ENCODE data around the gene LRRC26.

The LRRC26 gene

GRCh38 chr9:137168904-137169856, 671 bp downstream of the LRRC26 start:
- DNase-seq: peak in 19 of 56 donors; percentile 14 to 55 (median 42)

GRCh38 chr9:137168573-137168903, 1.3 kb downstream of the LRRC26 start:
- peak in 5 of 56 donors; percentile 25 to 52 (median 36) for DNase-seq

GRCh38 chr9:137167747-137168572, 1.9 kb downstream of the LRRC26 start:
- peak in 3 of 56 donors; percentile 42 to 52 (median 50) for DNase-seq

- peak in 14 of 56 donors; percentile 14 to 54 (median 29) for DNase-seq
Observed at GRCh38 chr9:137167277-137167746, 2.5 kb downstream of the LRRC26 start.

GRCh38 chr9:137166380-137167229, 3.2 kb downstream of the LRRC26 start:
- DNase-seq: peak in 5 of 56 donors; percentile 16 to 49 (median 30)

GRCh38 chr9:137165250-137165836, 4.5 kb downstream of the LRRC26 start:
- no peak for DNase-seq

GRCh38 chr9:137164370-137165249, 5.2 kb downstream of the LRRC26 start:
- DNase-seq: no peak

GRCh38 chr9:137163805-137164204, 6.0 kb downstream of the LRRC26 start:
- DNase-seq: no peak

GRCh38 chr9:137163365-137163715, 6.5 kb downstream of the LRRC26 start:
- no peak for DNase-seq

- no peak for DNase-seq
Observed at GRCh38 chr9:137162505-137163364, 7.1 kb downstream of the LRRC26 start.

GRCh38 chr9:137161558-137162486, 8.0 kb downstream of the LRRC26 start:
- DNase-seq: no peak

GRCh38 chr9:137160716-137161557, 8.9 kb downstream of the LRRC26 start:
- DNase-seq: no peak

- no peak for DNase-seq
Observed at GRCh38 chr9:137160054-137160425, 9.8 kb downstream of the LRRC26 start.

GRCh38 chr9:137159105-137160053, 10.5 kb downstream of the LRRC26 start:
- DNase-seq: no peak

GRCh38 chr9:137158625-137159024, 11.2 kb downstream of the LRRC26 start:
- DNase-seq: no peak
